SK-N-SH treated with all-trans-retinoic acid at 6 μM for 48 hours (cell line): Measurements from ENCODE around the gene TICAM1.

ENCODE experiments used
- ATAC-seq: fragments of 200-7000 bp; cut with Tn5 transposase; 3 replicates; pipeline ENCODE4 v1.9.1; 2020; ENCODE audit warnings: mild to moderate bottlenecking, moderate library complexity
- ARNTL ChIP-seq: fragments of 450-650 bp; formaldehyde crosslinking; IDR thresholded peaks from 2 replicates; pipeline ENCODE4 v1.5.0; 2020; ENCODE audit warnings: low read depth, mild to moderate bottlenecking, moderate library complexity, borderline replicate concordance
- CREB5 ChIP-seq: fragments of 250-450 bp; sonication (Bioruptor Pico); IDR thresholded peaks from 2 replicates; pipeline ENCODE4 v1.5.1; 2020; ENCODE audit warnings: low read depth, mild to moderate bottlenecking, moderate library complexity
- CSDC2 ChIP-seq: fragments of 250-450 bp; sonication (Bioruptor Pico); IDR thresholded peaks from 2 replicates; pipeline ENCODE4 v1.5.0; 2020; ENCODE audit warnings: mild to moderate bottlenecking, moderate library complexity
- GLIS3 ChIP-seq: fragments of 250-450 bp; sonication (Bioruptor Pico); IDR thresholded peaks from 2 replicates; pipeline ENCODE4 v1.5.0; 2020; ENCODE audit warnings: mild to moderate bottlenecking, moderate library complexity
- ISL1 ChIP-seq: fragments of 250-450 bp; sonication (Bioruptor Pico); IDR thresholded peaks from 2 replicates; pipeline ENCODE4 v2.1.2; 2022; ENCODE audit warnings: mild to moderate bottlenecking, moderate library complexity
- OSR1 ChIP-seq: fragments of 250-450 bp; sonication (Bioruptor Pico); IDR thresholded peaks from 2 replicates; pipeline ENCODE4 v1.8.0; 2022; ENCODE audit warnings: moderate library complexity, mild to moderate bottlenecking, inconsistent platforms
- PATZ1 ChIP-seq: fragments of 250-450 bp; sonication (Bioruptor Pico); IDR thresholded peaks from 2 replicates; pipeline ENCODE4 v1.8.0; 2020; ENCODE audit warnings: mild to moderate bottlenecking, moderate library complexity, borderline replicate concordance
- POU6F1 ChIP-seq: fragments of 250-450 bp; sonication (Bioruptor Pico); IDR thresholded peaks from 2 replicates; pipeline ENCODE4 v1.8.0; 2021; ENCODE audit warnings: low read depth, mild to moderate bottlenecking, moderate library complexity, borderline replicate concordance
- PPARA ChIP-seq: fragments of 250-450 bp; sonication (Bioruptor Pico); IDR thresholded peaks from 2 replicates; pipeline ENCODE4 v1.5.0; 2020; ENCODE audit warnings: mild to moderate bottlenecking, borderline replicate concordance
- RARB ChIP-seq: fragments of 250-450 bp; sonication (Bioruptor Pico); IDR thresholded peaks from 2 replicates; pipeline ENCODE4 v1.8.0; 2021; ENCODE audit warnings: mild to moderate bottlenecking, moderate library complexity
- SNAI2 ChIP-seq: fragments of 250-450 bp; sonication (Bioruptor Pico); IDR thresholded peaks from 2 replicates; pipeline ENCODE4 v1.5.0; 2020; ENCODE audit warnings: mild to moderate bottlenecking, moderate library complexity
- TCF4 ChIP-seq: fragments of 250-450 bp; sonication (Bioruptor Pico); IDR thresholded peaks from 2 replicates; pipeline ENCODE4 v1.8.0; 2021; ENCODE audit warnings: mild to moderate bottlenecking, moderate library complexity, borderline replicate concordance
- TSHZ2 ChIP-seq: fragments of 250-450 bp; sonication (Bioruptor Pico); IDR thresholded peaks from 2 replicates; pipeline ENCODE4 v1.5.0; 2020; ENCODE audit warnings: mild to moderate bottlenecking, moderate library complexity
- ZC3H10 ChIP-seq: fragments of 250-450 bp; sonication (Bioruptor Pico); IDR thresholded peaks from 2 replicates; pipeline ENCODE4 v1.5.1; 2021; ENCODE audit warnings: mild to moderate bottlenecking, moderate library complexity
- ZFP3 ChIP-seq: fragments of 250-450 bp; sonication (Bioruptor Pico); IDR thresholded peaks from 2 replicates; pipeline ENCODE4 v1.5.0; 2020; ENCODE audit warnings: mild to moderate bottlenecking, moderate library complexity
- ZFP30 ChIP-seq: fragments of 450-650 bp; formaldehyde crosslinking; IDR thresholded peaks from 2 replicates; pipeline ENCODE4 v1.5.0; 2022; ENCODE audit warnings: mild to moderate bottlenecking, moderate library complexity
- ZNF565 ChIP-seq: fragments of 450-650 bp; formaldehyde crosslinking; conservative IDR thresholded peaks from 2 replicates; pipeline ENCODE4 v1.5.0; 2020; ENCODE audit warnings: low read depth, mild to moderate bottlenecking, moderate library complexity
- ZNF70 ChIP-seq: fragments of 450-650 bp; formaldehyde crosslinking; IDR thresholded peaks from 2 replicates; pipeline ENCODE4 v1.5.0; 2020; ENCODE audit warnings: mild to moderate bottlenecking, moderate library complexity
- ZNF8 ChIP-seq: fragments of 450-650 bp; formaldehyde crosslinking; IDR thresholded peaks from 2 replicates; pipeline ENCODE4 v1.5.0; 2020; ENCODE audit warnings: mild to moderate bottlenecking, moderate library complexity

TICAM1 gene

GRCh38 chr19:4873930-4874329 lies 42.4 kb upstream of the TICAM1 start:
- ATAC-seq: no peak
- TF ChIP-seq TCF4 (no peak), CSDC2 (no peak), RARB (CRISPR knock-in tag) (no peak), ISL1 (CRISPR knock-in tag) (no peak), ZNF70 (no peak), GLIS3 (no peak), POU6F1 (CRISPR knock-in tag) (no peak), OSR1 (CRISPR knock-in tag) (no peak)
- TF ChIP-seq, all 23 proteins: peak for 0

- TF ChIP-seq CREB5 (CRISPR knock-in tag) (no peak), ARNTL (CRISPR knock-in tag) (no peak), ZNF565 (CRISPR knock-in tag) (no peak), ZFP30 (no peak), SNAI2 (CRISPR knock-in tag) (no peak), ZC3H10 (CRISPR knock-in tag) (no peak), ZNF70 (no peak), TSHZ2 (CRISPR knock-in tag) (no peak), PATZ1 (no peak)
- ATAC-seq: no peak
Measured at GRCh38 chr19:4871711-4872110, 40.2 kb upstream of the TICAM1 start.

- ATAC-seq: peak; percentile 54
- no peak for TF ChIP-seq PATZ1
- no peak for TF ChIP-seq TSHZ2 (CRISPR knock-in tag)
- no peak for TF ChIP-seq SNAI2 (CRISPR knock-in tag)
- no peak for TF ChIP-seq ARNTL (CRISPR knock-in tag)
- no peak for TF ChIP-seq GLIS3
- no peak for TF ChIP-seq RARB (CRISPR knock-in tag)
- TF ChIP-seq ZC3H10 (CRISPR knock-in tag): no peak
- peak; percentile 22; the same call in 1 of the 2 replicates for TF ChIP-seq ZFP3 (CRISPR knock-in tag)
- no peak for TF ChIP-seq POU6F1 (CRISPR knock-in tag)
- TF ChIP-seq CSDC2: 0 out of 2 replicates have a peak, but pooled peaks have one; percentile 25
- no peak for TF ChIP-seq PPARA (CRISPR knock-in tag)
- TF ChIP-seq CREB5 (CRISPR knock-in tag): no peak
- no peak for TF ChIP-seq ZNF8 (CRISPR knock-in tag)
- TF ChIP-seq ZNF70: no peak
Measured at GRCh38 chr19:4870025-4870700, 38.7 kb upstream of the TICAM1 start.
